Chondrocyte (in vitro differentiated cells): ENCODE data around the gene MAOB. TPM values are rescaled to one million over a fixed set of nuclear protein-coding genes. Genes with fewer than 3 reads are reported as not detected.

ENCODE experiments used
- DNase-seq: peaks from one replicate; pipeline ENCODE4 v3.0.0; 2021; ENCODE audit warnings: mixed read lengths, low spot score
- H3K27ac Mint-ChIP-seq: one replicate; pipeline ENCODE4 v1.8.0; 2021; ENCODE audit warnings: mild to moderate bottlenecking, moderate library complexity, mixed read lengths; ENCODE audit not compliant: unreplicated experiment
- H3K27me3 Mint-ChIP-seq: 2 replicates; pipeline ENCODE4 v1.8.0; 2021; ENCODE audit warnings: low read depth, mixed read lengths
- H3K36me3 Mint-ChIP-seq: 2 replicates; pipeline ENCODE4 v1.8.0; 2021; ENCODE audit warnings: low read depth, mixed read lengths
- H3K4me1 Mint-ChIP-seq: 2 replicates; pipeline ENCODE4 v1.8.0; 2021; ENCODE audit warnings: low read depth, mild to moderate bottlenecking, mixed read lengths
- H3K4me3 Mint-ChIP-seq: one replicate; pipeline ENCODE4 v1.8.0; 2021; ENCODE audit warnings: mild to moderate bottlenecking, moderate library complexity, mixed read lengths; ENCODE audit not compliant: unreplicated experiment
- H3K9me3 Mint-ChIP-seq: 2 replicates; pipeline ENCODE4 v1.8.0; 2021; ENCODE audit warnings: low read depth, mixed read lengths
- CTCF ChIP-seq: fragments of 200-600 bp; sonication (generic); IDR thresholded peaks from 2 replicates; pipeline ENCODE4 v1.5.0; 2021; ENCODE audit warnings: antibody characterized with exemption, mild to moderate bottlenecking, moderate library complexity
- total RNA-seq: library from RNA; stranded (reverse); gene quantifications from 3 replicates; pipeline ENCODE4 v1.2.1, GENCODE V29; 2021

The MAOB gene
- total RNA-seq, 1 donor from 2014 or later = 3.2 TPM

GRCh38 chrX:43747476-43747875 is 134.8 kb downstream of the MAOB start:
- no peak overlapping the region for H3K27ac Mint-ChIP-seq
- DNase-seq = no peak
- H3K27me3 Mint-ChIP-seq = no peaks in the 10 kb centered on the region
- H3K9me3 Mint-ChIP-seq = peaks cover 3% of the 10 kb centered on the region
- TF ChIP-seq CTCF = no peak
- H3K4me1 Mint-ChIP-seq = peaks cover 8% of the 10 kb centered on the region
- no peaks in the 10 kb centered on the region for H3K36me3 Mint-ChIP-seq
- H3K4me3 Mint-ChIP-seq = no peak overlapping the region

GRCh38 chrX:43745938-43746721 is 136.1 kb downstream of the MAOB start:
- H3K4me3 Mint-ChIP-seq = no peak overlapping the region
- H3K27me3 Mint-ChIP-seq = no peaks in the 10 kb centered on the region
- H3K4me1 Mint-ChIP-seq = peaks cover 15% of the 10 kb centered on the region
- TF ChIP-seq CTCF = no peak
- H3K36me3 Mint-ChIP-seq = no peaks in the 10 kb centered on the region
- H3K27ac Mint-ChIP-seq = no peak overlapping the region
- no peak for DNase-seq
- H3K9me3 Mint-ChIP-seq = no peaks in the 10 kb centered on the region

GRCh38 chrX:43744284-43744683 is 138.0 kb downstream of the MAOB start:
- Mint-ChIP-seq H3K27me3 (no peaks in the 10 kb centered on the region), H3K9me3 (no peaks in the 10 kb centered on the region), H3K27ac (no peak overlapping the region), H3K36me3 (no peaks in the 10 kb centered on the region), H3K4me3 (no peak overlapping the region), H3K4me1 (peaks cover 15% of the 10 kb centered on the region)
- no peak for DNase-seq
- no peak for TF ChIP-seq CTCF

DNA sequence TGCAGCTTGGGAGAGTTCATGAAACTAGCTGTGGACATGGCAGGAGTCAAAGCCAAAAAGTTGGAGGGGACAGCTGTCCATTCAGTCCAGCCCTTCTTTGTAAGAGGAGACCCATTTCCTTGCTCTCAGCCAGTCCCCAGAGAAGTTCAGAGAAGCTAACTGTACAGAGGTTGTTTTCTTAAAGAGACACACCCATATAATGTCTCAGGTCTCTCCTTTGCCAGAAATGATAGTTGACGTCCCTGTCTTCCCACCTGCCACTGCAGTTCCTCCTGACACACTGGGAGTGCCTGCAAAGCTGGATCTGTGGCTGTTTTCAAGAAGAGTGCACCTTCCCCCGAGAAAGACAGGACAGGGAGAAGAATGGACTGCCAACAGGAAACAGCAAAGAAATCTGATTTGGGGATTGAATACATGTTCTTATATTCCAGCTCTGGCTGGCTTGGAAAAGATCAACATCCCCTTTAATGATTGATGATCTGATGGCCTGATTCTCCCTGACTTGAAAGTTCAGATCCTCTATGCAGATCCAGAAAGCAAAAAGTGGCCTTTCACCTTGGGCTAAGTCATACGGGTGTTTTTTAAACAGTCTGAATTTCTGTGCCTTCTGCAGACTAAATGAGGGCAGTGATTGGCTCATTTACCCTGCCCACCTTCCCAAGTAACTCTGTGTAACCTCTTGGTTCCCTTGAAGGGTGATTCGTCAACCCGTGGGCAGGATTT is 139.0 kb downstream of the MAOB start:
- Mint-ChIP-seq H3K27me3 (no peaks in the 10 kb centered on the region), H3K4me1 (peaks cover 15% of the 10 kb centered on the region)

More for the DNA sequence above, 139.0 kb downstream of the MAOB start:
- DNase-seq = no peak
- H3K36me3 Mint-ChIP-seq = no peaks in the 10 kb centered on the region
- H3K9me3 Mint-ChIP-seq = no peaks in the 10 kb centered on the region
- TF ChIP-seq CTCF = no peak
- no peak overlapping the region for H3K4me3 Mint-ChIP-seq
- no peak overlapping the region for H3K27ac Mint-ChIP-seq
